ENCODE data around the gene EYS.

EYS gene

GRCh38 chr6:63677282-63677681, 2029.7 kb downstream of the EYS start:
- DNase-seq = peak; percentile 8

DNA sequence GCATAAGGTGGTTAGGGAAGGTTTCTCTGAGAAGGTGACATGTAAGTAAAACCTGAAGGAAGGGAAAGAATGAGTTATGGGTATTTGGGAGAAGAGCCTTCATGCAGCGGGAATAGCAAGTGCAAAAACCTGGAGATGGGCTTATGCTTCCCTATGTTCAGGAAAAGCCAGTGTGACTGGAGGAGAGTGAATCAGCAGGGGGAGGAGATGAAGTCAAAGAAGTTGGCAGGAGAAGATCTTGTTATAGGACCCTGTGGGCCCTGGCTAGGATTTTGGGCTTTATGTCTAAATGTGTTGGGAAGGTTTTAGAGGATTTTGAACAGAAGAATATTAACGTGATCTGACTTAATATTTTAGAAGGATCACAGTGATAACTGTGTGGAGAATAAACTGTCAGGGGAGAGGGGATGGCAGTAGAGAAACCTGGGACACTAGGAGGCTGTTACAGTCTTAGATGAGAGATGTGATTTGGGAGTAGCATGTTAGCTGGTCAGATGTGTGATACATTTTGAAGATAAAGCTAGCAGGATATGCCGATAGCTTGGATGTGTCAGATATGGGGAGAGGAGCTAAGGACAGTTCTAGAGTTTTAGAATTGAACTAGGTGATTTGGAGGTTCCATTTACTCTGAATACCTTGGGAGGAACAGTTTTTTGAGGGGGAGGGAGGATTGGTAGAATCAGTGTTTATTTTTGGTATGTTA, 2030.5 kb downstream of the EYS start:
- DNase-seq = no peak

- DNase-seq = no peak
These were observed 2031.9 kb downstream of the EYS start for GRCh38 chr6:63675138-63675537.

DNA sequence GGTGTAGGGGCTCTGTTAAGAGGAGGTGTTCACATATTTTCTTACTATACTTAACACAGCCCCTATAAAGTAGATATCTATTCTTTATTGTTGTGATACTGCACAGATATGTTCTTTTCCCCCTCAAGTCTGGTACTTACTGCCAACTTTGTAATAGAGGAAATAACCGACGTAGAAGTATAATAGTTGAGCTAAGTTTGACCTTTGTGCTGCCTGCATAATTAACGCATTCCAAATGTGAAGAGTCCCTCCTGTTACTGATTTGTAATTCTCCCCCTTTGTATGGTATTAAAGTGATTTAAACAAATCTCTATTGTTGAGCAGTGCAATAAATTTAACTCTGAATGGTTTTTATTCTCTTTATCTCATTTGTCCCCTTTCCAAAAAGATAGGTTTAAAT, 2032.4 kb downstream of the EYS start:
- no peak for DNase-seq

GRCh38 chr6:63673692-63674091, 2033.3 kb downstream of the EYS start:
- DNase-seq = no peak

- no peak for DNase-seq
These were observed 2034.4 kb downstream of the EYS start for GRCh38 chr6:63672582-63673129.

DNA sequence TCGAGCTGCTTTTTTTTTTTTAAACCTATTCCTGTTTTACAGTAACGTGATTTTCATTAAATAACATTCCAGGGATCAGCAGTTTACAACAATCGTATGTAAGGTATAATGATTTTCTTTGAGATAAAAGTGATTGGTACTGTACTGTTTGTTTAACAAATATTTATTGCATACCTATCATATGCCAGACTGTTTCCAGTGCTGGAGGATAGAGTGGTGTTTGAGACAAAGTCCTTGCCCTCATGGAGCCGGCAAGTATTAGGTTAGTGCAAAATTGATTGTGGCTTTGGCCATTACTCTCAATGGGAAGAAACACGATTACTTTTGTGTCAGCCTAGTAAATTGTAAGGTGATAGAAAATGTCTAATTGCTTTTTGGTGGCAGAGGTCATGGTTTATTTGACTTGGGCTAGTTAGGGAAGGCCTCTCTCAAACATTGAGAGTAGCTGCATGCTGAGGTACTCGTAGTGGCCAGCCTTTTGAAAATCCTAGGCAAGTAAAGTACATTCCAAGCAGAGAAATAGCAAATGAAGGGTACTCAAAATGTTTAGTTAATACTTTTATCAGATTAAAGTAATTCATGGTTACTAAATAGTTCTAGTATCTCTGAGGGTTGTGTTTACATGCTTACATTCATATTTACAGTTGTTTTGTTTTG, 2035.8 kb downstream of the EYS start:
- DNase-seq = no peak
